CD4-positive, alpha-beta memory T cell (primary cell): Measurements from ENCODE around the gene PACSIN3. TPM values are rescaled to one million over a fixed set of nuclear protein-coding genes. Genes with fewer than 3 reads are reported as not detected.

Experiments used
- CTCF ChIA-PET: fragments of 350-600 bp; sonication (Branson Sonifier 250); formaldehyde crosslinking; loops from one replicate; lab custom pipeline; 2021; ENCODE audit warnings: inconsistent platforms; ENCODE audit not compliant: partially characterized antibody; lab: Charles Lee
- POLR2A ChIA-PET: fragments of 350-600 bp; sonication (Branson Sonifier 250); formaldehyde crosslinking; loops from one replicate; lab custom pipeline; 2021; ENCODE audit not compliant: partially characterized antibody; lab: Charles Lee
- DNase-seq, 5 donors: peaks; one replicate each; pipeline versions ENCODE4 v3.0.0 to v3.0.0-alpha.2; 2020 to 2022; ENCODE audit warnings: mixed read lengths in 1 of 5
- H3K27ac ChIP-seq: one replicate; pipeline ENCODE4 v1.7.0; 2013; ENCODE audit warnings: low read depth, low read length
- H3K27me3 ChIP-seq: 2 replicates; pipeline ENCODE4 v1.7.0; 2013; ENCODE audit warnings: mild to moderate bottlenecking, low read length, moderate library complexity; ENCODE audit not compliant: insufficient read depth
- H3K36me3 ChIP-seq: 2 replicates; pipeline ENCODE4 v1.7.0; 2013; ENCODE audit warnings: mild to moderate bottlenecking, low read length, moderate library complexity; ENCODE audit not compliant: insufficient read depth
- H3K4me1 ChIP-seq: 2 replicates; pipeline ENCODE4 v1.7.0; 2013; ENCODE audit warnings: mild to moderate bottlenecking, low read length, moderate library complexity; ENCODE audit not compliant: insufficient read depth
- H3K4me3 ChIP-seq, 2 donors: one replicate each; pipeline ENCODE4 v1.7.0; 2013; ENCODE audit warnings: low read length in 2 of 2, mild to moderate bottlenecking in 1 of 2
- H3K9me3 ChIP-seq, 2 donors: one replicate each; pipeline ENCODE4 v1.7.0; 2013; ENCODE audit warnings: low read length in 2 of 2, control low read depth in 1 of 2; ENCODE audit not compliant: control insufficient read depth in 1 of 2
- H3K27ac Mint-ChIP-seq, 7 donors: one replicate each; pipeline ENCODE4 v1.8.0; 2020 to 2021; ENCODE audit warnings: mixed read lengths in 7 of 7, mild to moderate bottlenecking in 6 of 7, inconsistent platforms in 3 of 7, moderate library complexity in 3 of 7
- H3K27me3 Mint-ChIP-seq, 2 donors: one replicate each; pipeline ENCODE4 v1.8.0; 2020 to 2021; ENCODE audit warnings: mixed read lengths in 2 of 2
- H3K36me3 Mint-ChIP-seq, 2 donors: one replicate each; pipeline ENCODE4 v1.8.0; 2020 to 2021; ENCODE audit warnings: mixed read lengths in 2 of 2, inconsistent platforms in 1 of 2, mild to moderate bottlenecking in 1 of 2
- H3K4me1 Mint-ChIP-seq, 4 donors: one replicate each; pipeline ENCODE4 v1.8.0; 2020 to 2021; ENCODE audit warnings: mixed read lengths in 4 of 4, mild to moderate bottlenecking in 1 of 4
- H3K4me3 Mint-ChIP-seq, 8 donors: one replicate each; pipeline ENCODE4 v1.8.0; 2020 to 2021; ENCODE audit warnings: mixed read lengths in 8 of 8, mild to moderate bottlenecking in 7 of 8, moderate library complexity in 6 of 8, inconsistent platforms in 3 of 8
- H3K9me3 Mint-ChIP-seq, 8 donors: one replicate each; pipeline ENCODE4 v1.8.0; 2020 to 2021; ENCODE audit warnings: mixed read lengths in 8 of 8, mild to moderate bottlenecking in 5 of 8, inconsistent platforms in 3 of 8, moderate library complexity in 1 of 8
- intact Hi-C: fragments of 100-400 bp; cut with micrococcal nuclease; formaldehyde crosslinking; loops from one replicate; pipeline ENCODE4 v1.15.1; 2023
- microRNA-seq: library from miRNA; unstranded; fragments of <30 nt; microRNA quantifications from one replicate; pipeline ENCODE4 v1.2.0, GENCODE V29; 2021; ENCODE audit warnings: borderline replicate concordance, borderline number of aligned reads, borderline microRNAs expressed, mixed read lengths
- polyA plus RNA-seq, 2 donors: library from polyadenylated mRNA; unstranded; fragments of 300-500 nt; fragmentation: Illumina TruSeq; gene quantifications; one replicate each; pipeline ENCODE4 v1.2.3, GENCODE V29; 2021
- total RNA-seq, 2 experiments: library from RNA; stranded (reverse); gene quantifications; one replicate each; pipeline ENCODE4 v1.2.3, GENCODE V29; 2021

The PACSIN3 gene
- total and polyA plus RNA-seq, 4 experiments from 2014 or later: 0.23 to 1.3 TPM; not detected in 2

DNA sequence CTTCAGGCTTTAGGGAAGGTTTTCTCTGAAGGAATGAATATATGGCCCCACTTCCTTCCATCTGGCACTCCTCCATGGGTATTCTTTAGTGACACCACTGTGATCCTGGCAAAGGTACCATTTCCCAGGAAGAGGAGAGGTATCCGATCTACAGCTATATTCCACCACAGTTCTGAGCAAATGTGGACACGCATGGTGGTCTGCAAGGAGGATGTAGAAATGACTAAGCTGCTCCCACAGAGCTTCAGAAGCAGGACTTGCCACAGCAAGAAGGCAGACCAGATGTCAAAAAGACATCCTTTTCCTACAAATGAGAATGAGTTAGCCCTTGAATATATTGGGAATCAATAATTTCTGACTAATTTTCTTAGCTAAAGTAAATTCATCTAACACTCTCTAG is 55.1 kb downstream of the PACSIN3 start:
- H3K4me3 ChIP-seq: no peak overlapping the region
- no peaks in the 10 kb centered on the region for H3K9me3 Mint-ChIP-seq
- no peaks in the 10 kb centered on the region for H3K4me1 ChIP-seq
- CTCF ChIA-PET: interaction anchor here (0.6 to 3.8 kb wide), 3 partner anchors 15 to 22 kb away, joined by 3 to 20 read pairs (median 3); no protein-coding TSS in a partner anchor
- H3K36me3 Mint-ChIP-seq: no peaks in the 10 kb centered on the region
- H3K27ac ChIP-seq: no peak overlapping the region
- POLR2A ChIA-PET: no interaction called here
- no peaks in the 10 kb centered on the region for H3K27me3 Mint-ChIP-seq
- DNase-seq: no peak
- H3K4me3 Mint-ChIP-seq: no peak overlapping the region
- no peaks in the 10 kb centered on the region for H3K9me3 ChIP-seq
- no peaks in the 10 kb centered on the region for H3K27me3 ChIP-seq
- no peaks in the 10 kb centered on the region for H3K36me3 ChIP-seq
- no peaks in the 10 kb centered on the region for H3K4me1 Mint-ChIP-seq
- no peak overlapping the region for H3K27ac Mint-ChIP-seq
- intact Hi-C loops: no loop called here

DNA sequence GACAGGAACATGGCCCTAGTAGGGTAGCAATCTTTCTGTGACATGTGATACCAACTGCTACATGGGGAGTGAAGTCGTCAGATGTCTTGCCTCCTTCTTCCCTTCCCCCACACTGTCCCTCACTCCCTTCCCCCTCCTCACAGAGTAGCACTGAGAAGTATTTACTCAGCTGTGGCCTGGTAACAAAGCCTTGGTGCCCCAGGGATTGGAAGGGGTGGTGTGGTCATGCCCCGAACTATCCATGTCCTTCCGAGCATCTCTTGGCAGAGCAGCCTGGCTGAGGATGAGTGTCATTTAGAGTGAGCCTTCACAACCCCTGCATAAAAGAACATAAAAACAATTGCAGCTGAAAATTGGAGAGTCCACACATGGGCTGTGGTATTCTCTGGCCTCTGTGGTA is 55.7 kb downstream of the PACSIN3 start:
- H3K27me3 Mint-ChIP-seq: no peaks in the 10 kb centered on the region
- no peaks in the 10 kb centered on the region for H3K9me3 Mint-ChIP-seq

More for the DNA sequence above, 55.7 kb downstream of the PACSIN3 start:
- Histone ChIP-seq H3K27me3 (no peaks in the 10 kb centered on the region), H3K36me3 (no peaks in the 10 kb centered on the region), H3K9me3 (no peaks in the 10 kb centered on the region), H3K4me3 (no peak overlapping the region), H3K4me1 (no peaks in the 10 kb centered on the region), H3K27ac (no peak overlapping the region)
- H3K27ac Mint-ChIP-seq: no peak overlapping the region
- intact Hi-C loops: no loop called here
- no peak for DNase-seq
- POLR2A ChIA-PET: no interaction called here
- H3K4me3 Mint-ChIP-seq: no peak overlapping the region
- no peaks in the 10 kb centered on the region for H3K36me3 Mint-ChIP-seq
- H3K4me1 Mint-ChIP-seq: no peaks in the 10 kb centered on the region
- CTCF ChIA-PET: interaction anchor here (3.8 kb wide), 1 partner anchor 22 kb away, joined by 20 read pairs; no protein-coding TSS in a partner anchor

Small RNA genes within 50 kb of the gene (microRNA-seq; reads per million reads assigned to microRNA genes)
- not detected for gene MIR6745

Other genes with a start within 250 kb of the PACSIN3 start
- 10 to 100 TPM; 12.4 to 12.8 TPM for gene CSTPP1, start 249.7 kb downstream of the PACSIN3 start, total RNA-seq
- 10 to 100 TPM; 22.9 to 24.3 TPM for gene CSTPP1, start 249.7 kb downstream of the PACSIN3 start, polyA plus RNA-seq
- gene ARFGAP2, start 9.6 kb downstream of the PACSIN3 start, total RNA-seq: 100 to 1,000 TPM; 141 to 142 TPM
- 100 to 1,000 TPM in 1 of 2 donors, 10 to 100 TPM in 1; 88.6 to 134 TPM for gene ARFGAP2, start 9.6 kb downstream of the PACSIN3 start, polyA plus RNA-seq
- 100 to 1,000 TPM; 129 to 132 TPM for gene DDB2, start 28.5 kb upstream of the PACSIN3 start, total RNA-seq
- gene DDB2, start 28.5 kb upstream of the PACSIN3 start, polyA plus RNA-seq: 10 to 100 TPM; 36.2 to 40.2 TPM
- gene ACP2, start 62.4 kb upstream of the PACSIN3 start, total RNA-seq: 10 to 100 TPM; 23.6 to 23.7 TPM
- gene ACP2, start 62.4 kb upstream of the PACSIN3 start, polyA plus RNA-seq: 10 to 100 TPM; 11.4 to 19.0 TPM
- 10 to 100 TPM; 17.8 to 20.0 TPM for gene NR1H3, start 71.6 kb upstream of the PACSIN3 start, total RNA-seq
- 1 to 10 TPM; 3.3 to 7.8 TPM for gene NR1H3, start 71.6 kb upstream of the PACSIN3 start, polyA plus RNA-seq
- 100 to 1,000 TPM; 118 to 119 TPM for gene MADD, start 83.7 kb upstream of the PACSIN3 start, total RNA-seq
- 10 to 100 TPM; 19.3 to 32.4 TPM for gene MADD, start 83.7 kb upstream of the PACSIN3 start, polyA plus RNA-seq
- gene MYBPC3, start 166.3 kb upstream of the PACSIN3 start, total RNA-seq: not detected
- gene MYBPC3, start 166.3 kb upstream of the PACSIN3 start, polyA plus RNA-seq: not detected
- 1 to 10 TPM; 4.8 to 5.0 TPM for gene SPI1, start 192.1 kb upstream of the PACSIN3 start, total RNA-seq
- gene SPI1, start 192.1 kb upstream of the PACSIN3 start, polyA plus RNA-seq: under 1 TPM in 1 of 2 donors, not detected in 1; 0.28 TPM
- gene SLC39A13, start 222.2 kb upstream of the PACSIN3 start, total RNA-seq: 10 to 100 TPM; 63.6 to 68.3 TPM
- 10 to 100 TPM; 22.3 to 33.6 TPM for gene SLC39A13, start 222.2 kb upstream of the PACSIN3 start, polyA plus RNA-seq
- 10 to 100 TPM; 53.9 to 59.6 TPM for gene PSMC3, start 240.0 kb upstream of the PACSIN3 start, total RNA-seq
- gene PSMC3, start 240.0 kb upstream of the PACSIN3 start, polyA plus RNA-seq: 100 to 1,000 TPM; 114 to 152 TPM